ENCODE data around the gene SDR42E2.
"Not testable (repeated sequence)": the region's sequence is repeated elsewhere in the genome, so short reads cannot be mapped to it uniquely, and the experiment has no call there.

SDR42E2 gene

DNA sequence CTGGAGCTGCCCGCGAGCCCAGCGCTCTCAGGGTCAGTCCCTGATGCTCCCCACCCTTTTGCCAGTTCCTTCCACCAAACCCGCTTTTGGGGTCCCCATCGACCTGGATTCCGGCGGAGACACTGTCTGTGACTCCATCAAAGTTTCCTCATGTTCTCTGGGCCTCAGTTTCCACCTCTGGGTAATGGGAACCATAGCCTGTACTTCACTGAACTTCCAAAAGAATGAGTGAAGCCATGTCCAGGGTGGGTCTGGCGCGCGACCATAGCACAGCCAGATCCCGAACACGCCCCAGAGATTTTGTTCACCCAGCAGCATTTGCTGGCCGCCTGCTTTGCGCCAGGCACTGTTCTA is 327 bp downstream of the SDR42E2 start:
- FAIRE-seq: no peak

DNA sequence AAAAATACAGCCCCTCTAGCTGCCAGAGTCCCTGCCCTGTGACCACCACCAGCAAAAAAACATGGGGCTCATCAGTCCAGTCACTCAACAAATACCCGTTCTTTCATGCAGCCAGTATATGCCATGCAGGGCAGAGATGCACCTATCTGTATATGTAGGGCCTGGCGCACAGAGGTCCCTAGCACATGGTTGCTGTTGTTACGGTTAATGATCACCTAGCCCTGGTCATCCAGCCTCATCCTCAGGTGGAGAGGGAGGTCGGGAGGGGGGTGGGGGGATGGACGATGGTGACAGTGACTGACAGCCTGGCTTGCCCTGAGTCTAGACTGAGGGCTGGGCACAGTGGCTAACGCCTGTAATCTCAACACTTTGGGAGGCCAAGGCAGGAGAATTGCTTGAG is 1.5 kb downstream of the SDR42E2 start:
- no peak for FAIRE-seq

DNA sequence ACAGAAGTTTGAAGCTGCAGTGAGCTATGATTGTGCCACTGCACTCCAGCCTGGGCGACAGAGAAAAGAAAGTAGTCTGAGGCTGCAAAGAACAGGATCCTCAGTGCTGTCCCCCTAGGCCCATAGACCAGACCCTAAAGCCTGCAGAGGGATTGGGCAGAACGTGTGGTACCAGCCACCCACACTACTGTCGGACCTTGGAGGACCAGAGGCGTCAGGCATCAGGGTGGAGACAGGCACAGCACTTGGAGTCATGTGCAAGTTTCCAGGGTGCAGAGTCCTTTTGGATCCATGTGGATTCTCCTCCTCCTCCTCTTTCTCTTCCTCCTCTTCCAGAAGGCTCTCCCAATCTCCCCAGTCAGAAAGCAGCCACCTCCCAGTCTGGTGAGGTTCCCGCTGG is 2.2 kb downstream of the SDR42E2 start:
- FAIRE-seq: no peak

DNA sequence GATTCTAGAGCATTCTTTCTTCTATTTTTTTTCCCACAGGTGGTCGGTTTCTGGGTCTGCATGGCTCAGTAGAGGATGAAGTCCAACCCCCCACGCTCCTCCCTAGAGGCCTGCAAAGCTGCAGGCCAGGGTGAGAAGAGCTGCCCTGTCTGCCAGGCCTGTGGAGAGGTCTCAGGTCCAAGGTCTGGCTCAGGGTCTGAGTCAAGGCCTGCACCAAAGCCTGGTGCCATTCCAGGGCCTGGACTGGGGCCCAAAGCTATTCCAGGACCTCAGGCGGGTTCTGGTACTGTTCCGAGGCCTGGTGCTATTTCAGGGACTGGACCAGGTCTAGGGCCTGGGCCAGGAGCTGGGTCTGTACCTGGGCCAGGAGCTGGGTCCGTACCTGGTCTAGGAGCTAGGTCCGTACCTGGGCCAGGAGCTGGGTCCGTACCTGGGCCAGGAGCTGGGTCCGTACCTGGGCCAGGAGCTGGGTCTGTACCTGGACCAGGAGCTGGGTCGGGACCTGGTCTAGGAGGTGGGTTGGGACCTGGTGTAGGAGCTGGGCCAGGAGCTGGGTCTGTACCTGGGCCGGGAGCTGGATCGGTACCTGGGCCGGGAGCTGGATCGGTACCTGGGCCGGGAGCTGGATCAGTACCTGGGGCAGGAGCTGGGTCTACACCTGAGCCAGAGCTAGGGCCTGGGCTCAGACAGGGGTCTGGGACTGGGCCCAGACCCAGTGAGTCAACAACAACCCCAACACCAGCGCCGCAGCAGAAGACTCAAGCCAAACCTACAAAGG is 3.4 kb downstream of the SDR42E2 start:
- no peak for FAIRE-seq

DNA sequence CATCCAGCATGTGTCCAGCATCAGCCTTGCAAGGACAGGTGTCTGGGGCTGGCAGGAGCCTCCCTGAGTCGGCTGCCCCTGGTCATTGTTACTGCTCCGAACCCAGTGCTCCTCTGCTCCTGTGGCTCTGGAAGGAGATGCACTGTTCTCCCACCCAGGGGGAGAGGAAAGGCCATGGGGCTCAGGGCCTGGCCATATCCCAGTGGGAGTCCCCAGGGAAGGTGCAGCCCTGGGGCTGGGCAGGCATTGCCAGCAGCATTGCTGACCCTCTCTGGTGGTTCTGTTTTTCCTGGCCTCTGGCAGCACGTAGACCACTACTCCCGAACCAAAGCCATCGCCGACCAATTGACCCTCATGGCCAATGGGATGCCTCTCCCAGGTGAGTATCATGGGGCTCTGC is 9.6 kb downstream of the SDR42E2 start:
- FAIRE-seq: no peak

DNA sequence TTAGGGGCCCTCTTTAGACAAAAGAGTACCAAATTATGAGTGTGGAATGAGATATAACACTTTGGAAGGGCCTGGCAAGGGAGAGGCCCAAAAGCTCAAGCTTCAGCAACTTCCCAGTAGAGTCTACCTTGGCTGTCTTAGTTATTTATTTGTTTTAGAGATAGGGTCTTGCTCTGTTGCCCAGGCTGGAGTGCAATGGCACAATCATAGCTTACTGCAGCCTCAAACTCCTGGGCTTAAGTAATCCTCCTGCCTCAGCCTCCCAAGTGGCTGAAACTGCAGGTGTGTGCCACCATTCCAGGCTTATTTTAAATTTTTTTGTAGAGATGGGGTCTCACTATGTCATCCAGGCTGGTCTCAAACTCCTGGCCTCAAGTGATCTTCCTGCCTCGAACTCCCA is 10.3 kb downstream of the SDR42E2 start:
- not testable (repeated sequence) for FAIRE-seq

DNA sequence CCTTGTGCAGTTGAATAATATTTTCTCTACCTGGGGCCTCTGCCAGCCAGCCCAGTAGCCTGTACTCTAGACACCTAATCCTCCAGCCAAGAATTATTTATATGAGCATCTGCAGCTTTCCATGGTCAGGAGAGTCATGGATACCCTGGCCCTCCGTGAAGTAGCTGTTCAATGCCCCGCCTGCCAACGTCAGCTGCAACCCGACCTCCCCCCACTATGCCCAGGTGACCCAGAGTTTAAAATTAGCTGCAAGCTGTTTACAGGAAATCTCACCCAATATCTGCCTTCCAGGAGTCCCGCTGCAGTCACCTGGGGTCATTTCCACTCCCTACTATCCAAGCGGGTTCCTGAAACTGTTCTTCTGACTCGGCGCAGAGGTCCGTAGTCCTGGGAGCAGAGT is 12.3 kb downstream of the SDR42E2 start:
- no peak for FAIRE-seq

DNA sequence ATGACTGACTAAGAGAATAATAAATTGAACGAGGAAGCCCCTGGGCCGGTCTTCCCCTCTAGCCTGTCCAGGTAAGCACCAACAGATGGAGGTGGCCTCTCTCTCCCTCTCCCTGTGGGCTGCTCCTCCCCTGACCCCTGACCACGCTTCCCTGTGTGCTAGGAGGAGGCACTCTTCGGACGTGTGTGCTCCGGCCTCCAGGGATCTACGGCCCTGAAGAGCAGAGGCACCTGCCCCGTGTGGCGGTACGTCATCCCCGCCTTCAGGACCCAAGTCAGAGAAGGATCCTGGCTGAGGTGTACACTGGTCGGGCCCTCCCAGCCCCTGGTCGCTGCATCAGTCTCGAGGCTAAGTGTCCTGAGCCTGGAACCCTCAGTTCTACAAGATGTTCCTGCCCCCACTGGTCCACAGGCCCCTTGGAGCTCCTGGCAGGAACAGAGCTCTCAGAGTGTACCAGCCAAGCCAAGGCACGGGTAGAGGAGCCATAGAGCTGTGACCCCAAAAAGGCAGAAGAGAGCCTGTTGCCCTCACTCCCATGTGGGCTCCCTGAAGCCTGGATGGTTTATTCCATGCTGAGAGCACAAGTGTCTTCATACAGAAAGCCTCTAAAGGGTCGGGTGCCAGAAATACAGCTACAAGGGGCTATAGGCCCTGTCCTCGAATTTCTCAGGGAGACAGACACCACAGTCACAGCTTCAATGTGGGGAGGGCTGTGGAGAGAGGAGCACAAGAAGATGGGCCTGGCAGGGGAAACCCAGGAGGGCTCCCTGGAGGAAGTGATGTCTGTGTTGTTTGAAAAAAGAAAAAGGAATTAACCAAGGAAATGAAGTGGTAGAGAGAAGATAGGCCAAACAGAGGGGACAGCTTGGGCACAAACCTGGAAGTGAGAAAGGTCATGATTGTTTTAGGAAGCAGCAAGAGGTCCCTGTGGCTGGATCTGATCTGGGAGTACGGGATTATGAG is 15.9 kb downstream of the SDR42E2 start:
- no peak for FAIRE-seq

DNA sequence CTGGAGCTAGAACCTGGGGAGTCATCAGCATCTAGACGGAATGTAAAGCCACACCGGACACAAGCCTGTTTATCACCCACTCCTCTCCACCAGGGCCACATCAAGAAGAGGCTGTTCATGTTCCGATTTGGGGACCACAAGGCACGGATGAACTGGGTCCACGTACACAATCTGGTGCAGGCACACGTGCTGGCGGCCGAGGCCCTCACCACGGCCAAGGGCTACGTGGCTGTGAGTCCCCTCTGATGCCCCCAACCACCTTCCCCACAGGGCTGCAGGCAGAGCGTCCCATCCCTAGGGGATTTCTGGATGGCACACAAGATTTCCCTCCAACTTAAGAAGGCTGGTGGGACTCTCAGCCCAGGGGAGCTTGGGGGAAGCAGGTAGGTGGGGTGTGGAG is 19.1 kb downstream of the SDR42E2 start:
- no peak for FAIRE-seq

DNA sequence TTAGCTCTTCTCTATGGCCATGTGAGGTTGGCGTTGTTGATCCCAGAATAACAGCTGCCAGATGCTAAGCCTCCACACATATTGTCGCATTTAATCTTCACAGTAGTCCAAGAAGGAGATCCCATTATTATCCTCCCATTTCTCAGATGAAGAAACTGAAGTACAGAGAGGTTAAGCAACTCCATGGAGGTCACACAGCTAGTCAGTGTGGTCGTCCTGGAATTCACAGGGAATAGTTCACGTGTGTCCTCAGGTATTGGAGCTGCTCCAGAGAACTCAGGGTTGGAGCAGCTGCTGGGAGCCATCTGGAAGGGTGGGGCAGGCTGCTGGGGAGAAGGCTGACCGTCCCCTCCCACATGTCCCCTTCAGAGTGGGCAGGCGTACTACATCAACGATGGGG is 19.5 kb downstream of the SDR42E2 start:
- FAIRE-seq: no peak

DNA sequence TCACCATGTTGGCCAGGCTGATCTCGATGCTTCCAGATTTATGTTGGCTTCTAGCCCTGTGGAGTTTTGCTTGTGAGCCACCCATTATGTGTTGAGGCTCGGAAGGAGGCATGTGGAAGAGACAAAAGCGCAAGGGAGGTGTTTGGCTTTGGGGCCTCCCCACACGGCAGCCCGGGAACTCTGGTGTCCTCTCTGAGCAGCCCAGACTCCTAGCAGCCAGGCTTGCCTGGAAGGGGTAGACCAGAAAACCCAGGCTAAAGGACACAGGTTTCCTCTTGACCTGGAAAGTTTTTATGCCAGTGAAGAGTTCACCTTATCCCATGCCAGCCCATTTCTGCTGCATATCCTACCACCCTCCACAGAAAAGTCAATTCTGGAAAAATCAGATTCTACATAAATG is 21.0 kb downstream of the SDR42E2 start:
- no peak for FAIRE-seq

DNA sequence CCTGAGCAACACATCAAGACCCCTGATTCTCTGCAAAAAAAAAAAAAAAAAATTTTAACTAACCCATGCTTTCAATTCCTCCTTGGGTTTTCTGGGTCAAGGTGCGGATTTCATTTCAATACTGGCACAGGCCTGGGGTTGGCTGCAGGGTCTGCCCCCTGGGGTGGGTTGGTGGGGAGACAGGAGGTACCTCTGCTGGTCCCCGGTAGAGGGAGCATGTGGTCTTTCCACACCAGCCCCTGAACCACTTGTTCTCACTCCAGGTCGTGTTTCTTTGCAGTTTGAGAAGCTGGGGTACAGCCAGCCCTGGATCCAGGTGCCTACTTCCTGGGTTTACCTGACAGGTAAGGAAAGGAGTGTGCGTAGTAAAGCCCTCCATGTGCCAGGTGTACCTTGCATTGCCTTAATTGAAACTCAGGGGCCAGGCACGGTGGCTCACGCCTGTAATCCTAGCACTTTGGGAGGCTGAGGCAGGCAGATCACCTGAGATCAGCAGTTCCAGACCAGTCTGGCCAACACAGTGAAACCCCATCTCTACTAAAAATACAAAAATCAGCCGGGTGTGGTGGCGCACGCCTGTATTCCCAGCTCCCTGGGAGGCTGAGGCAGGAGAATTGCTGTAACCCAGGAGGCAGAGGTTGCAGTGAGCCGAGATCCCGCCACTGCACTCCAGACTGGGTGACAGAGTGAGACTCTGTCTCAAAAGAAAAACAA is 21.8 kb downstream of the SDR42E2 start:
- FAIRE-seq: no peak

DNA sequence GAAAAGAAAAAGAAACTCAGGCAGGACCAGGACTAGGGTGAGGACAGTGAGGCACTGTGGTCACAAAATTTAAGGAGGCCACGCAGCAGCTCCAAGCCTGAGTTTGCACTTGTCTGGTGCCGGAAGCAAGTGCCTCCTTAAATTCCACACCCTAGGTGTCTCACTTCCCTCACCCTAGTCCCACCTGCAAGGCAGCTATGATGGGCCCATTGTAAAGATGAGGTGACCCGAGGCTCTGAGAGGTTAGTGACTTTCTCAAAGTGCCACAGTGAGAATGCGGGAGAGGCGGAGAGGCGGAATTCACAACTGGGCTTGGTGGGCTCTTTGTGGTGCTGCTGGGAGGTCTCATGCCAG is 22.3 kb downstream of the SDR42E2 start:
- no peak for FAIRE-seq

DNA sequence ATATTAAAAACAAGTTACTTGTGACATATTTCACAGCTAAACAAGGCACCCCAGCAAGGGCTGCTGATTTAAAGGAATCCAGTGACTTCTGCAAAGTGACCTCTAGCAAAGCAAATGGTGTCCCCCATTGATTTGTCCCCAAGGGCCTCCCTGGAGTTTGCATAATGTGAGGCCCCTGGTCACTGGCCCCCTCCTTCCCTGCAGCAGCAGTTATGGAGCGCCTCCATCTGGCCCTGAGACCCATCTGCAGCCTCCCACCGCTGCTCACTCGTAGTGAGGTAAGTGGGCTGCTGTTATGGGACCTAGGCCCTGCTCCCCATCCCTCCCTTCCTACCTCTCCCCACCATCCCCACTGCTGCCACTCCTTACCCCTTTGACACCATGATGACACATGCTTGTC is 24.2 kb downstream of the SDR42E2 start:
- FAIRE-seq: no peak

DNA sequence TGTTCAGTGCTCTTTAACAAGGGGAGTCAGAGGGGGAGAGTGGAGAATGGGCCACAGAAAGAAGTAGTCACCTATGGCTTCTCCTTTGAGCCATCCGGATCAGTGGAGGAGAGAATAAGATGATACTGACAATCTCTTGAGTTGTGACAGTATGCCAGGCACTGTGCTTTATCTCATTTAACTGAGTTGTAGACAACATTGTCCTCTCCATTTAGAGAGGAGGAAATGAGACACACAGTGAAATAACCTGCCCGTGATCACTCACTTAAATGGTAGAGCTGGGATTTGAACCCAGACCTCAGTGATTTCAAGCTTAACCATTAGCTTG is 25.9 kb downstream of the SDR42E2 start:
- no peak for FAIRE-seq

DNA sequence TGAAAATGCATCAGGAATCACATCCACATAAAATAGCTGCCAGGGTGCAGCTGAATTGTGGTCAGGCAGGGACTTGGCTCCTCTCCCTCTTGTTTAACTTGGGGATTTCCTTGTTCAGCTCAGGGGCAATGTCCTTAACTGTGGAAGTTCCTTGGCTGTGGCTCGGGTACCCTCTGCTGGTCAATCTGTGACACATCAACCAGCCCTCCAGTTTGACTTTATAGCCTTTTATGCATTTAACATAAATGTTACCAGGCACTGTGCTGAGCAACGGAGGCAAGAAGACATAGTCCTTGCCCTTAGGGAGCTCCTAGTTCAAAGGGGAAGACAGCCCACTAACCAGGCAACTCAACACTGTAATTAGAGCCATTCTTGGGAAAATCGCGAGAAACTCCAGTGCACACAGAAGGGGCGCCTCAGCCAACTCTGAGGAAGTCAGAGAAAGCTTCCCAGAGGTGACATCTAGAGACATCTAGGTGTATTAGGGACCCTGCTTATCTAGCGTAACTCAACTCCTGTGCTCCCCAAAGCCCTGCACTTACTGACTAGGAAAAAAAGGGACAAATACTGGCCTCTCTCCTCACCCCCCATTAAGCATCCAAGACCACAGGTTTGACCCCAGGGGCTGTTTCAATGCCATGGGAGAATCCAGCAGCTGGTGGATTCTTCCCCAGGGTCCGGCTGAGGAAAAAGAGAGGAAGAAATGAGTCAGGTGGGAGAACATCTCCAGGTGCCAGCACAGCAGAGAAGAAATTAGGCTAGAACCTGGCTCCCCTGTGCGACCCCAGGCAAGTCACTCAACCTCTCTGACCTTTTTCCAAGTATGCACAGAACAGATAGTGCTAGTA is 26.5 kb downstream of the SDR42E2 start:
- FAIRE-seq: no peak

DNA sequence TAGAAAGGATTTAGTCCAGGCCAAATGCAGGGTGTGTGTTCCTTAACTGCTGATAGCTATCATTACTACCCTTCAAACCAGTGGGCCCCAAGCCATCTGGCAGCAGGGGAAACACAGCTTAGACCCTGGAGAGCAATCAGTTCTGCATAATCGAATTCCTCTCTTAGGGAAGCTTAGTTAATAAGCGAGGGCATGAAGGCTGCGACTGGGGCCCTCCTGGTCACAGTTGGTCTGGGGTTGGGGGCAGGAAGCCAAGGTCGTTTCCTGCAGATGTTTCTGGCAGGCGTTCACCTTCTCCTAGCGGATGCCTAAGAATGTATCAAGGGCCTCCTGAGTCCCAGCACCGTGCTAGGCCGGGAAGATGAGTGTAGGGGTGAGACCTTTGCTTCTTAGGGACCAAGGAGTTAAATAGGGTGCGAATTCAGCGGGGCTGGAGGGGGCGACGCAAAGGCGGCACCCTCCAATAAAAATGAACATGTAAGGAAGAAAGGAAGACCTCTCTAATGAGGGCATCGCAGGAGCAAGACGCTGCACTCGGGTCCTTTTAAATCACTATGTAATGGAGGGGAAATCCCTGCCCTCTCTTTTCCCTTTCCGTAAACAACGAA is 27.3 kb downstream of the SDR42E2 start:
- FAIRE-seq: no peak

DNA sequence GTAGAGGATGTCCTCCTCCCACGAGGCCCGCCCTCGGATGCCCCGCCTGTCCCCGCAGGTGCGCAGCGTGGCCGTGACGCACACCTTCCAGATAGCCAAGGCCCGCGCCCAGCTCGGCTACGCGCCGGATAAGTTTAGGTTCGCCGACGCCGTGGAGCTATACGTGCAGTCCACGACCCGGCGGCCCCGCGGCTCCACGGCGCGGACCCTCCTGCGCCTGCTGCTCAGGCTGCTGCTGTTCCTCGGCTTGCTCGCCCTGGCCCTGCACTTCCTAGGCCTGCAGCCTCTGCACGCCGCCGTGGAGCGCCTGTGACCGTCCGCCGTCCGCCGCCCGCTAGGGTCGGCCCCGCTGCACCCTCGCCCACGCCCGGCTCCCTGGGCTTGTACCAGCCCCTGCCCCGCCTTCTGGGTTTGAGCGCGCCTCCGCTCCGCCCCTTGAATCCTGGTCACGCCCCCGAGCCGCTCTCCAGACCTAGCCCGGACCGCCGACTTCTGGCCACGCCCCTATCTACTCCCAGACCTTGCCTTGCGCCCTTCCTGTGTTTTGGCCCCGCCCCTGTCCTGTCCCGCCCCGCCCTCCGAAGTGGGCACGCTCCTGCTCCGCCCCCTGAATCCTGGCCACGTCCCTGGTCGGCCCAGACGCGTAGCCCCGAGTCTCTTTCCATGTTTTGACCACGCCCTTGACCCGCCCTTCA is 27.9 kb downstream of the SDR42E2 start:
- FAIRE-seq: no peak

DNA sequence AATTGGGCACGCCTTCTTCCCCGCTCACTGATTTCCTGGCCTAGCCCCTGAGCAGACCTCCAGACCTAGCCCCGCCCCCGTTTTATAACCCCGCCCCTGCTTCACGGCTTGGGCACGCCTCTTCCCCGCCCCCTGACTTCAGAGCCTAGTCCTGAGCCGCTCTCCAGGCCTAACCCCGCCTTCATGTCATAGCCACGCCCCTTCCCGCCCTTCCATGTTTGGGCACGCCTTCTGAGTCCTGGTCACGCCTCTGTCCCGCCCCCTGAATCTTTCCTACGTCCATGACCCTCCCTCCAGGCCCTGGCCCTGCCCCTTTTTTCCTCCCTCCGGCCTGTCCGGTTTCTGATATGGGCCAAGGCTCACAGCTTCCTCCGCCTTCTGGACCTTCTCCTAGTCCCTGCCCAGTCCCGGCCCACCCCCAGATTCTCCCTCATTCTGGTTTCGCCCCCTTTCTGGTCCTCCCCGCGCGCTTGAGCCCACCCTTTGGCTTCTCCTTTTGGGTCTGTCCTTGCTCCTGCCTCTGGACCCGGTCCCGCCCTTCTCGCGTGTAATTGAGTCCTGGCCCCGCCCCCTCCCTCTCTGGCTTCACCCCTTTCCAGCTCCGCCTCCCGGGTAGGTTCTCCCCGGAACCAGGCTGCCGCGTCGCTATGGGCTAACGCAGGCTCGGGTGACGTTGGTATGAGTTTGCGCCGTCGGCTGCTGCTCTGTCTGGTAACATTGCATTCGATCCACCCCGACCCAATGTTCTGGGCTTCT is 28.6 kb downstream of the SDR42E2 start:
- FAIRE-seq: no peak

DNA sequence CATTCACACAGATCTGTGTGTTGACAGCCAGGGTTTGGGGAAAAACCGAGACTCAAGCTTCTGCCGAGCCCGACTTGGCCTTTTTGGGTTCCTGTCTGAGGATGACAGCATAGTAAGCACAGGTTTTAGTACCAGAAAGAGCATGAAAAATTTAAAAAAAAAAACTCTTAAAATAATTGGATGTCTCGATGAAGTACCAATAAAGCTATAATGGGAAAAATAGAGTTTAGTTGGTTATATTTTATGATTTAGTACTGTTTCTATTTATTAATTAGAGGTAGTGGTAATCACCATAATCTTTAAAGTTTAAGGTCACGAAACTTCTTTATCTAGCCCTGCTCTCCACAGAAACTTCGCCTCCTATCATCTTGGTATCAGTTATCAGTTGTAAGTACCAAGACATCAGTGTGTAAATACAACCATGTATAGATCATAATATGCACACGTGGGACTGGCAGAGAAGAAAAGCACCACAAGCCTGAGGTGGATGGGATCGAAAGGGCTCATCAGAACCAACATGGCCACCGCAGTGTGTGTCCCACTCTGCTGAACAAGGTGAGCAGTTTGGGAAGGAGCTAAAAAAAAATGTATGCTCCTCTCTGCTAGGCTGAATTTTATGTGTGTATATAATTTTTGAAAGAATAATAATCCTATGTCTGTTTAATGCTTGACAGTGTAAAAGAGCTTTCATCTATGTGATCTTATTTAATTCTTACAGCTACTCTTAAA is 29.4 kb downstream of the SDR42E2 start:
- FAIRE-seq: no peak
